Measurements from ENCODE around the gene LDB2.

Gene LDB2

DNA sequence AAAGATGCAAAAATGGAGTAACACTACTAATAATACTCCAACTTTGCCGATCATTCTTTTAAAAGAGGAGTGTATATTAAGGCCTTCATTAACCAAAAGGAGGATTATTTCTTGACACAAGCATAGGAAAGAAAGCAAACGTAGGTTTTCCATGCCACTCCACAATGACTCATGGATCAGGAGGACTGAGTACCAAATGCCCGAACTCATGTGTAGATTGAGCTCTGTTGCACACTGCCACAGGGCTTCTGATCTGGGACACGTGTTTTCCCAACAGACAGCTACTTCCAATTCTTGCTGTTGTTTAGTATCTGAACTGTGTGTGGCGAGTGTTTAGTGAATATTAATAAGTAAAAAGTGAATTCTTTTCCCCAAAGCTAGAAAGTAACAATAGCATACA lies 131.2 kb downstream of the LDB2 start:
- ChIA-PET CTCF (no interaction called here), POLR2A (ENCODE audit: low non-redundant PET) (no interaction called here)
- TF ChIP-seq, protein P1, sequence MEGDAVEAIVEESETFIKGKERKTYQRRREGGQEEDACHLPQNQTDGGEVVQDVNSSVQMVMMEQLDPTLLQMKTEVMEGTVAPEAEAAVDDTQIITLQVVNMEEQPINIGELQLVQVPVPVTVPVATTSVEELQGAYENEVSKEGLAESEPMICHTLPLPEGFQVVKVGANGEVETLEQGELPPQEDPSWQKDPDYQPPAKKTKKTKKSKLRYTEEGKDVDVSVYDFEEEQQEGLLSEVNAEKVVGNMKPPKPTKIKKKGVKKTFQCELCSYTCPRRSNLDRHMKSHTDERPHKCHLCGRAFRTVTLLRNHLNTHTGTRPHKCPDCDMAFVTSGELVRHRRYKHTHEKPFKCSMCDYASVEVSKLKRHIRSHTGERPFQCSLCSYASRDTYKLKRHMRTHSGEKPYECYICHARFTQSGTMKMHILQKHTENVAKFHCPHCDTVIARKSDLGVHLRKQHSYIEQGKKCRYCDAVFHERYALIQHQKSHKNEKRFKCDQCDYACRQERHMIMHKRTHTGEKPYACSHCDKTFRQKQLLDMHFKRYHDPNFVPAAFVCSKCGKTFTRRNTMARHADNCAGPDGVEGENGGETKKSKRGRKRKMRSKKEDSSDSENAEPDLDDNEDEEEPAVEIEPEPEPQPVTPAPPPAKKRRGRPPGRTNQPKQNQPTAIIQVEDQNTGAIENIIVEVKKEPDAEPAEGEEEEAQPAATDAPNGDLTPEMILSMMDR (conservative IDR thresholded peaks at IDR 0.05; ENCODE audit: low read depth) = no peak
- no peak overlapping the region for H3K27ac ChIP-seq
- no peak for DNase-seq (ENCODE audit: low spot score)

DNA sequence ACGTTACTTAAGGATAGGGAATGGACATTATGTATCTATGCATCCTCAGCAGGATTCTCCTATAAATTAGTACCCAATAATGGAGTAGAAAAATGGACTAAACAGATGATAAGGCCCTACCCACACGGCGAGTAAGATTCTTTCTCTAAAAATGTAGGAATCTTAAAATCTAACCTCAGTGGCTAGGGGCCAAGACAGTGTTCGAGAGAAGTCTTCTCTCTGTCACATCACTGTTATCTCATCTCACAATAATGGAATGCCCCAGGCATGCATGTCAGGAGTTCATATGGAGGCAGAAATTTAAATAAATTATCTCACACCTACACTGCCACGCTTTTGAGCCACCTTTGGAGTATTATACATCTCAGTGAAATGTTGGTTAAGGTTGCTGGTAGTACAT lies 132.9 kb downstream of the LDB2 start:
- DNase-seq (ENCODE audit: low spot score) = no peak
- TF ChIP-seq, protein P1 (conservative IDR thresholded peaks at IDR 0.05; ENCODE audit: low read depth) = no peak
- ChIA-PET CTCF (no interaction called here), POLR2A (ENCODE audit: low non-redundant PET) (no interaction called here)
- no peak overlapping the region for H3K27ac ChIP-seq

GRCh38 chr4:16764622-16765021 lies 133.8 kb downstream of the LDB2 start:
- TF ChIP-seq, protein P1 (conservative IDR thresholded peaks at IDR 0.05; ENCODE audit: low read depth) = 0 out of 2 replicates have a peak, but pooled peaks have one; percentile 5
- H3K27ac ChIP-seq = no peak overlapping the region
- DNase-seq (ENCODE audit: low spot score) = no peak
- CTCF ChIA-PET = interaction anchor here (0.6 kb wide), 1 partner anchor 12 kb away, joined by 5 read pairs; no protein-coding TSS in a partner anchor
- POLR2A ChIA-PET (ENCODE audit: low non-redundant PET) = no interaction called here

GRCh38 chr4:16760617-16761363 lies 137.7 kb downstream of the LDB2 start:
- no peak overlapping the region for H3K27ac ChIP-seq
- DNase-seq (ENCODE audit: low spot score) = no peak
- POLR2A ChIA-PET (ENCODE audit: low non-redundant PET) = no interaction called here
- TF ChIP-seq, protein P1 (conservative IDR thresholded peaks at IDR 0.05; ENCODE audit: low read depth) = no peak
- CTCF ChIA-PET = interaction anchor here (0.7 kb wide), 1 partner anchor 256 kb away, joined by 4 read pairs; no protein-coding TSS in a partner anchor

- ChIA-PET POLR2A (ENCODE audit: low non-redundant PET) (no interaction called here), CTCF (interaction anchor here (0.7 kb wide), 2 partner anchors 255 to 644 kb away, joined by 4 read pairs; no protein-coding TSS in a partner anchor)
- no peak for DNase-seq (ENCODE audit: low spot score)
- TF ChIP-seq, protein P1 (conservative IDR thresholded peaks at IDR 0.05; ENCODE audit: low read depth) = no peak
- H3K27ac ChIP-seq = no peak overlapping the region
Observed at GRCh38 chr4:16759931-16760582, 138.4 kb downstream of the LDB2 start.

- no peak for DNase-seq (ENCODE audit: low spot score)
- POLR2A ChIA-PET (ENCODE audit: low non-redundant PET) = no interaction called here
- CTCF ChIA-PET = no interaction called here
- no peak overlapping the region for H3K27ac ChIP-seq
- TF ChIP-seq, protein P1 (conservative IDR thresholded peaks at IDR 0.05; ENCODE audit: low read depth) = no peak
Observed at GRCh38 chr4:16758816-16759215, 139.6 kb downstream of the LDB2 start.
